Pancreas (tissue), 10 donors: ENCODE results near the gene IRF5. TPM values are rescaled to one million over a fixed set of nuclear protein-coding genes. Genes with fewer than 3 reads are reported as not detected.

Source experiments
- ATAC-seq, 4 donors: fragments of 200-7000 bp; cut with Tn5 transposase; one replicate each; pipeline versions ENCODE4 v1.8.0 to v1.9.1; 2020; ENCODE audit warnings: mild to moderate bottlenecking in 4 of 4, moderate library complexity in 4 of 4
- DNase-seq, 6 donors: peaks; one replicate each; pipeline ENCODE4 v3.0.0-alpha.2; 2020
- FAIRE-seq: peaks from 2 replicates; lab custom pipeline; 2012; peaks lifted over from hg19 to GRCh38; lab: Jason Lieb, UNC
- H3K27ac ChIP-seq, 4 donors: fragments of 200-600 bp; sonication (generic); 1 replicate in 3 of 4; 2 replicates in 1 of 4; pipeline versions ENCODE4 v1.5.0 to v1.8.0; 2020
- H3K27me3 ChIP-seq, 4 donors: fragments of 200-600 bp; one replicate each; pipeline ENCODE4 v1.8.0; 2021
- H3K36me3 ChIP-seq, 3 donors: fragments of 200-600 bp; sonication (generic) in 1 of 3; one replicate each; pipeline versions ENCODE4 v1.5.0 to v1.8.0; 2020 to 2021
- H3K4me1 ChIP-seq, 3 donors: fragments of 200-600 bp; one replicate each; pipeline ENCODE4 v1.8.0; 2021
- H3K4me3 ChIP-seq, 4 donors: fragments of 200-600 bp; sonication (generic) in 2 of 4; one replicate each; pipeline versions ENCODE4 v1.5.0 to v1.8.0; 2020 to 2021
- H3K9me3 ChIP-seq, 4 donors: fragments of 200-600 bp; one replicate each; pipeline ENCODE4 v1.8.0; 2021
- CTCF ChIP-seq, 4 donors: fragments of 200-600 bp; sonication (generic) in 3 of 4; IDR thresholded peaks; one replicate each; pipeline versions ENCODE4 v1.5.0 to v1.8.0; 2021; ENCODE audit warnings: antibody characterized with exemption in 4 of 4
- WGBS, 2 donors: extraction: QIAGEN DNeasy Blood & Tissue Kit; methylation state at CpG; one replicate each; pipeline ENCODE4 v1.1.7; 2013; 5-methylcytosine and 5-hydroxymethylcytosine counted together
- intact Hi-C, 3 donors: fragments of 100-400 bp; cut with DNase I; formaldehyde crosslinking; loops; one replicate each; pipeline versions ENCODE4 v1.11.1 to v1.14.2; 2022
- polyA plus RNA-seq, 2 donors: library from polyadenylated mRNA; stranded (reverse); fragments of 200-250 nt; gene quantifications; one replicate each; pipeline ENCODE4 v1.2.3, GENCODE V29; 2013
- total RNA-seq, 6 donors: library from RNA; stranded (reverse); fragmentation: NEBNext Ultra II Directional in 4 of 6; extraction: Animal tissue kit (Norgen Biotek cat#: 25700) in 4 of 6; gene quantifications; one replicate each; pipeline versions ENCODE4 v1.2.1 to v1.2.4, GENCODE V29; 2021 to 2023
- donor health status: healthy with polysubstance abuse.
- donor health status: DM: no; HTN: no; CAD: no; lungs with moderate emphysema.
- donor health status: DM: no; HTN: no; CAD: no.
- donor health status: control.
- donor health status: control.
- donor health status: Bipolar disorder and iron deficiency.
- donor health status: DM: yes; HTN: yes; CAD: no.
- donor health status: DM: no; HTN: no; CAD: no.
- donor health status: DM: no; HTN: no; CAD: no.
- donor health status: DM: yes; HTN: yes; CAD: no.

IRF5 gene
- total and polyA plus RNA-seq, 8 donors: 3.2 to 12.4 (median 5.1) TPM

- 63 to 75% methylated on average over 4 of the region's 4 CpGs for WGBS, 2 donors
- intact Hi-C loops: no loop called here
- no peak overlapping the region for H3K27ac ChIP-seq
- no peak for TF ChIP-seq CTCF (IDR thresholded peaks at IDR 0.05)
- H3K4me1 ChIP-seq: no peaks in the 10 kb centered on the region
- H3K4me3 ChIP-seq: no peak overlapping the region
- DNase-seq: no peak
- no peaks in the 10 kb centered on the region for H3K36me3 ChIP-seq
- ATAC-seq: no peak
- FAIRE-seq: no peak
- H3K9me3 ChIP-seq: no peaks in the 10 kb centered on the region
- no peaks in the 10 kb centered on the region for H3K27me3 ChIP-seq
Observed at GRCh38 chr7:128932862-128933179, 4.9 kb upstream of the IRF5 start.

GRCh38 chr7:128933180-128933891 lies 4.4 kb upstream of the IRF5 start:
- Histone ChIP-seq H3K4me1 (no peaks in the 10 kb centered on the region), H3K27me3 (no peaks in the 10 kb centered on the region), H3K36me3 (no peaks in the 10 kb centered on the region), H3K27ac (no peak overlapping the region), H3K9me3 (no peaks in the 10 kb centered on the region), H3K4me3 (no peak overlapping the region)
- peak in 2 of 4 donors; percentile 35 to 38 for ATAC-seq
- intact Hi-C loops: no loop called here
- no peak for TF ChIP-seq CTCF (IDR thresholded peaks at IDR 0.05)
- peak in 1 of 6 donors; percentile 52 for DNase-seq
- FAIRE-seq: no peak
- WGBS, 2 donors: 73 to 79% methylated on average over 15 of the region's 15 CpGs

- 68 to 78% methylated on average over 14 of the region's 14 CpGs for WGBS, 2 donors
- Histone ChIP-seq H3K9me3 (no peaks in the 10 kb centered on the region), H3K4me1 (no peaks in the 10 kb centered on the region), H3K4me3 (no peak overlapping the region), H3K27me3 (no peaks in the 10 kb centered on the region), H3K36me3 (no peaks in the 10 kb centered on the region), H3K27ac (no peak overlapping the region)
- no peak for FAIRE-seq
- no peak for ATAC-seq
- intact Hi-C loops: no loop called here
- TF ChIP-seq CTCF (IDR thresholded peaks at IDR 0.05): no peak
- DNase-seq: no peak
Observed at GRCh38 chr7:128934361-128935341, 3.1 kb upstream of the IRF5 start.

- no peaks in the 10 kb centered on the region for H3K27me3 ChIP-seq
- no peak for ATAC-seq
Observed at GRCh38 chr7:128935342-128935730, 2.4 kb upstream of the IRF5 start.

More at GRCh38 chr7:128935342-128935730, 2.4 kb upstream of the IRF5 start:
- intact Hi-C loops: no loop called here
- no peaks in the 10 kb centered on the region for H3K36me3 ChIP-seq
- FAIRE-seq (no peak), DNase-seq (no peak)
- no peaks in the 10 kb centered on the region for H3K9me3 ChIP-seq
- WGBS, 2 donors: 78 to 84% methylated on average over 6 of the region's 6 CpGs
- no peaks in the 10 kb centered on the region for H3K4me1 ChIP-seq
- H3K4me3 ChIP-seq: no peak overlapping the region
- H3K27ac ChIP-seq: no peak overlapping the region
- TF ChIP-seq CTCF (IDR thresholded peaks at IDR 0.05): no peak
